Stimulated activated CD8-positive, alpha-beta memory T cell treated with anti-CD3 and anti-CD28 coated beads, Interleukin-7, amount 100 ng/mL, for 4 hours (primary cell): ENCODE results near the gene ZMIZ2.
"Not testable (repeated sequence)": the region's sequence is repeated elsewhere in the genome, so short reads cannot be mapped to it uniquely, and the experiment has no call there.

Experiments
- DNase-seq, 2 donors: peaks; one replicate each; pipeline ENCODE4 v3.0.0-alpha.2; 2020; ENCODE audit warnings: low read depth in 2 of 2

Gene ZMIZ2

GRCh38 chr7:44798649-44799305 lies 50.1 kb downstream of the ZMIZ2 start:
- no peak for DNase-seq

GRCh38 chr7:44799939-44800338 lies 51.3 kb downstream of the ZMIZ2 start:
- DNase-seq, result no peak

GRCh38 chr7:44801890-44802289 lies 53.2 kb downstream of the ZMIZ2 start:
- no peak for DNase-seq

- no peak for DNase-seq
Observed at GRCh38 chr7:44802418-44803025, 53.9 kb downstream of the ZMIZ2 start.

- DNase-seq, result not testable (repeated sequence)
Observed at GRCh38 chr7:44803828-44804519, 55.3 kb downstream of the ZMIZ2 start.

- no peak for DNase-seq
Observed at GRCh38 chr7:44805950-44806349, 57.3 kb downstream of the ZMIZ2 start.

- no peak for DNase-seq
Observed at GRCh38 chr7:44808914-44809393, 60.3 kb downstream of the ZMIZ2 start.

- no peak for DNase-seq
Observed at GRCh38 chr7:44811093-44811492, 62.4 kb downstream of the ZMIZ2 start.

- no peak for DNase-seq
Observed at GRCh38 chr7:44811571-44811970, 62.9 kb downstream of the ZMIZ2 start.

- DNase-seq, result no peak
Observed at GRCh38 chr7:44814919-44815318, 66.3 kb downstream of the ZMIZ2 start.

GRCh38 chr7:44819292-44819691 lies 70.6 kb downstream of the ZMIZ2 start:
- DNase-seq, result no peak
